HepG2 (cell line): ENCODE data around the gene MEPE. TPM values are rescaled to one million over a fixed set of nuclear protein-coding genes. Genes with fewer than 3 reads are reported as not detected.

Experiments used
- ATAC-seq: fragments of 200-7000 bp; cut with Tn5 transposase; 3 replicates; pipeline ENCODE4 v1.9.1; 2020; ENCODE audit warnings: mild to moderate bottlenecking, moderate library complexity
- BruUV-seq: library from RNA; stranded (reverse); fragments of 400-500 nt; replicated peaks from 2 replicates; lab custom pipeline; 2021; lab: Mats Ljungman, UMichigan
- CTCF ChIA-PET: fragments of 300-600 bp; formaldehyde crosslinking; extraction: SDS; loops from one replicate; lab custom pipeline; 2021; ENCODE audit warnings: low total read pairs, inconsistent platforms, low intra/inter-chr PET ratio; lab: Yijun Ruan, JAX
- POLR2A ChIA-PET: fragments of 350-600 bp; sonication (Branson Sonifier 250); formaldehyde crosslinking; loops from one replicate; lab custom pipeline; 2020; ENCODE audit warnings: antibody characterized with exemption, inconsistent platforms; lab: Yijun Ruan, JAX
- DNase-seq: peaks from one replicate; pipeline ENCODE4 v3.0.0-alpha.2; 2015; ENCODE audit warnings: low spot score
- FAIRE-seq: peaks from 3 replicates; lab custom pipeline; 2011; peaks lifted over from hg19 to GRCh38; lab: Jason Lieb, UNC
- H2AFZ ChIP-seq: one replicate; pipeline ENCODE4 v1.6.1; 2011; ENCODE audit warnings: low read length, inconsistent platforms
- H3K27ac ChIP-seq: fragments of 300-600 bp; 3 replicates; pipeline ENCODE4 v1.8.0; 2011; ENCODE audit warnings: mixed run types, mild to moderate bottlenecking, mixed read lengths, low read length, inconsistent platforms; ENCODE audit not compliant: insufficient read depth; ENCODE audit errors: extremely low read length
- H3K27me3 ChIP-seq, 2 experiments: fragments of 200-600 bp in 1 of 2; 2 replicates in 1 of 2; 3 replicates in 1 of 2; pipeline versions ENCODE4 v1.6.0 to v1.8.0; 2011; ENCODE audit warnings: low read length in 2 of 2, mild to moderate bottlenecking in 2 of 2, moderate library complexity in 2 of 2, inconsistent platforms in 1 of 2; ENCODE audit not compliant: insufficient read depth in 2 of 2, control insufficient read depth in 1 of 2
- H3K36me3 ChIP-seq, 2 experiments: fragments of 200-600 bp in 1 of 2; replicated peaks in 1 of 2; 2 replicates in 1 of 2; 3 replicates in 1 of 2; pipeline versions ENCODE4 v1.5.1 to v1.8.0; 2011; ENCODE audit warnings: low read length in 2 of 2, inconsistent platforms in 1 of 2; ENCODE audit not compliant: insufficient read depth in 2 of 2, control insufficient read depth in 1 of 2
- H3K4me1 ChIP-seq: 2 replicates; pipeline ENCODE4 v1.5.1; 2012; ENCODE audit warnings: low read length, inconsistent platforms; ENCODE audit not compliant: insufficient read depth
- H3K4me2 ChIP-seq: 2 replicates; pipeline ENCODE4 v1.6.0; 2011; ENCODE audit warnings: low read depth, low read length, inconsistent platforms
- H3K4me3 ChIP-seq, 3 experiments: fragments of 200-600 bp in 1 of 3; sonication (generic), shearing (Covaris generic) in 1 of 3; replicated peaks in 1 of 3; 2 replicates each; pipeline ENCODE4 v1.5.1; 2011 to 2016; ENCODE audit warnings: low read length in 3 of 3, inconsistent platforms in 2 of 3, low read depth in 2 of 3, mild to moderate bottlenecking in 2 of 3, control low read depth in 1 of 3, mixed read lengths in 1 of 3; ENCODE audit not compliant: insufficient read depth in 1 of 3
- H3K79me2 ChIP-seq: one replicate; pipeline ENCODE4 v1.6.1; 2011; ENCODE audit warnings: low read length, inconsistent platforms; ENCODE audit not compliant: insufficient read depth
- H3K9ac ChIP-seq: 2 replicates; pipeline ENCODE4 v1.6.0; 2011; ENCODE audit warnings: mild to moderate bottlenecking, low read depth, low read length, inconsistent platforms; ENCODE audit not compliant: insufficient read depth
- H3K9me3 ChIP-seq: 2 replicates; pipeline ENCODE4 v1.5.1; 2012; ENCODE audit warnings: mild to moderate bottlenecking, low read length
- H4K20me1 ChIP-seq: 2 replicates; pipeline ENCODE4 v1.6.0; 2011; ENCODE audit warnings: inconsistent platforms, mild to moderate bottlenecking, low read length, moderate library complexity; ENCODE audit not compliant: insufficient read depth
- CBX2 ChIP-seq, 2 experiments: fragments of 200-600 bp in 1 of 2; sonication (generic); formaldehyde crosslinking in 1 of 2; IDR thresholded peaks; 2 replicates each; pipeline versions ENCODE4 v1.7.0 to v1.8.1; 2018 to 2022; ENCODE audit warnings: low read depth in 2 of 2, low read length in 1 of 2, mild to moderate bottlenecking in 1 of 2, missing genetic modification reagents in 1 of 2
- HNRNPK ChIP-seq: fragments of 200-400 bp; formaldehyde crosslinking; IDR thresholded peaks from 2 replicates; pipeline ENCODE4 v1.6.1; 2018; ENCODE audit warnings: low read length, low read depth, moderate library complexity, mild to moderate bottlenecking; ENCODE audit not compliant: poor library complexity, severe bottlenecking
- LCORL ChIP-seq, 2 experiments: fragments of 450-650 bp in 1 of 2; sonication (generic) in 1 of 2; formaldehyde crosslinking in 1 of 2; IDR thresholded peaks; 2 replicates each; pipeline versions ENCODE4 v1.5.0 to v1.6.1; 2017 to 2020; ENCODE audit warnings: antibody characterized with exemption in 1 of 2, missing genetic modification reagents in 1 of 2
- NR3C1 ChIP-seq: sonication (generic); formaldehyde crosslinking; IDR thresholded peaks from 2 replicates; pipeline ENCODE4 v1.4.0; 2020; ENCODE audit warnings: missing genetic modification reagents
- SMAD1 ChIP-seq: sonication (generic); formaldehyde crosslinking; IDR thresholded peaks from 2 replicates; pipeline ENCODE4 v1.4.0; 2020; ENCODE audit warnings: missing genetic modification reagents, low read depth, mild to moderate bottlenecking, borderline replicate concordance
- SPEN ChIP-seq: sonication (generic); formaldehyde crosslinking; IDR thresholded peaks from 2 replicates; pipeline ENCODE4 v1.5.1; 2020; ENCODE audit warnings: low read depth, mild to moderate bottlenecking, missing genetic modification reagents
- TCF7L2 ChIP-seq: IDR thresholded peaks from 2 replicates; pipeline ENCODE4 v1.6.1; 2011; ENCODE audit warnings: mild to moderate bottlenecking, low read depth, low read length, moderate library complexity
- ZBTB3 ChIP-seq: sonication (generic); formaldehyde crosslinking; IDR thresholded peaks from 2 replicates; pipeline ENCODE4 v1.4.0; 2020; ENCODE audit warnings: low read depth, mild to moderate bottlenecking, moderate library complexity, missing genetic modification reagents, borderline replicate concordance
- ZNF326 ChIP-seq: sonication (generic); formaldehyde crosslinking; IDR thresholded peaks from 2 replicates; pipeline ENCODE4 v1.4.0; 2020; ENCODE audit warnings: missing genetic modification reagents, borderline replicate concordance
- ZNF670 ChIP-seq: sonication (generic); formaldehyde crosslinking; IDR thresholded peaks from 2 replicates; pipeline ENCODE4 v1.8.0; 2022; ENCODE audit warnings: mild to moderate bottlenecking, missing genetic modification reagents, borderline replicate concordance
- ZNF790 ChIP-seq: sonication (generic); formaldehyde crosslinking; IDR thresholded peaks from 2 replicates; pipeline ENCODE4 v1.8.0; 2022; ENCODE audit warnings: missing genetic modification reagents, mild to moderate bottlenecking, borderline replicate concordance
- WGBS: methylation state at CpG from one replicate; pipeline ENCODE4 v1.1.6; 2017; ENCODE audit warnings: low lambda C conversion rate; 5-methylcytosine and 5-hydroxymethylcytosine counted together
- in situ Hi-C: cut with HindIII; loops from 2 replicates; pipeline ENCODE4 v1.10.0; 2017; ENCODE audit warnings: low pct_unique_long_range_greater_than_20kb; ENCODE audit not compliant: extremely low pct_ligation_motif_present
- intact Hi-C: fragments of 100-400 bp; cut with micrococcal nuclease; formaldehyde crosslinking; loops from one replicate; pipeline ENCODE4 v1.10.0; 2022; ENCODE audit not compliant: unreplicated experiment
- polyA plus RNA-seq, 8 experiments: library from polyadenylated mRNA; depleted of rRNA in 3 of 8; stranded (reverse) in 7 of 8; unstranded in 1 of 8; fragments of >200 nt; fragmentation: Illumina TruSeq in 4 of 8; extraction: Trizol in 4 of 8; gene quantifications; 2 replicates each; pipeline versions ENCODE4 v1.2.1 to v1.2.3, GENCODE V29; 2011 to 2016; ENCODE audit warnings: low read depth in 4 of 8, missing spikeins in 1 of 8, mixed read lengths in 1 of 8; ENCODE audit not compliant: insufficient read depth in 1 of 8
- total RNA-seq, 5 experiments: library from RNA; depleted of rRNA; stranded (reverse); fragments of >200 nt; fragmentation: Illumina TruSeq; extraction: Trizol; gene quantifications; 2 replicates each; pipeline ENCODE4 v1.2.3, GENCODE V29; 2016; ENCODE audit warnings: low read depth in 1 of 5
- TF ChIP-seq, protein P1 (sequence below): sonication (generic); formaldehyde crosslinking; conservative IDR thresholded peaks from 2 replicates; pipeline ENCODE4 v1.8.1; 2023; ENCODE audit warnings: missing genetic modification reagents
- TF ChIP-seq, protein P2 (sequence below): IDR thresholded peaks from 2 replicates; pipeline ENCODE4 v1.6.1; 2016; ENCODE audit warnings: low read depth

The MEPE gene
- total and polyA plus RNA-seq, 2 of the 13 experiments (the other 11 are each of a cell fraction or from before 2014, with no cell fraction given), result 0.04 TPM; not detected in 1

DNA sequence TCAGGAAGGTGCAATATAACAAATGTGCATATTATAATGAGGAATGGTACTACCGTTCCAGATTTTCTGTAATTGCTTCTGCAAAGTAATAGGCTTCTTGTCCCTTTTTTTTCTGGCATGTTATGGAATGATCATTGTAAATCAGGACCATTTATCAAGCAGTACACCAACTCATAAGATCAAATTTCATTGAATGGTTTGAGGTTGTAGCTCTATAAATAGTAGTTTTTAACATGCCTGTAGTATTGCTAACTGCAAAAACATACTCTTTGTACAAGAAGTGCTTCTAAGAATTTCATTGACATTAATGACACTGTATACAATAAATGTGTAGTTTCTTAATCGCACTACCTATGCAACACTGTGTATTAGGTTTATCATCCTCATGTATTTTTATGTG lies 20.8 kb upstream of the MEPE start:
- WGBS, result 34% methylated on average over 2 of the region's 2 CpGs
- in situ Hi-C loops (no loop called here), intact Hi-C loops (no loop called here)
- no peak overlapping the region for H3K9ac ChIP-seq
- H3K9me3 ChIP-seq, result no peaks in the 10 kb centered on the region
- no peak overlapping the region for H3K4me3 ChIP-seq
- H3K36me3 ChIP-seq, result no peaks in the 10 kb centered on the region
- TF ChIP-seq CBX2 (IDR thresholded peaks at IDR 0.05; ENCODE audit: low read depth, low read length) (no peak), CBX2 (CRISPR knock-in tag; IDR thresholded peaks at IDR 0.05; ENCODE audit: low read depth) (no peak), ZNF790 (CRISPR knock-in tag) (no peak), ZBTB3 (CRISPR knock-in tag) (no peak), LCORL (IDR thresholded peaks at IDR 0.05) (no peak), LCORL (CRISPR knock-in tag; IDR thresholded peaks at IDR 0.05) (no peak), SPEN (CRISPR knock-in tag) (no peak), TCF7L2 (no peak), SMAD1 (CRISPR knock-in tag) (no peak), NR3C1 (no peak), HNRNPK (no peak), ZNF670 (no peak), ZNF326 (no peak)
- TF ChIP-seq, protein P1, sequence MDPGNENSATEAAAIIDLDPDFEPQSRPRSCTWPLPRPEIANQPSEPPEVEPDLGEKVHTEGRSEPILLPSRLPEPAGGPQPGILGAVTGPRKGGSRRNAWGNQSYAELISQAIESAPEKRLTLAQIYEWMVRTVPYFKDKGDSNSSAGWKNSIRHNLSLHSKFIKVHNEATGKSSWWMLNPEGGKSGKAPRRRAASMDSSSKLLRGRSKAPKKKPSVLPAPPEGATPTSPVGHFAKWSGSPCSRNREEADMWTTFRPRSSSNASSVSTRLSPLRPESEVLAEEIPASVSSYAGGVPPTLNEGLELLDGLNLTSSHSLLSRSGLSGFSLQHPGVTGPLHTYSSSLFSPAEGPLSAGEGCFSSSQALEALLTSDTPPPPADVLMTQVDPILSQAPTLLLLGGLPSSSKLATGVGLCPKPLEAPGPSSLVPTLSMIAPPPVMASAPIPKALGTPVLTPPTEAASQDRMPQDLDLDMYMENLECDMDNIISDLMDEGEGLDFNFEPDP (CRISPR knock-in tag), result no peak
- TF ChIP-seq, protein P2, sequence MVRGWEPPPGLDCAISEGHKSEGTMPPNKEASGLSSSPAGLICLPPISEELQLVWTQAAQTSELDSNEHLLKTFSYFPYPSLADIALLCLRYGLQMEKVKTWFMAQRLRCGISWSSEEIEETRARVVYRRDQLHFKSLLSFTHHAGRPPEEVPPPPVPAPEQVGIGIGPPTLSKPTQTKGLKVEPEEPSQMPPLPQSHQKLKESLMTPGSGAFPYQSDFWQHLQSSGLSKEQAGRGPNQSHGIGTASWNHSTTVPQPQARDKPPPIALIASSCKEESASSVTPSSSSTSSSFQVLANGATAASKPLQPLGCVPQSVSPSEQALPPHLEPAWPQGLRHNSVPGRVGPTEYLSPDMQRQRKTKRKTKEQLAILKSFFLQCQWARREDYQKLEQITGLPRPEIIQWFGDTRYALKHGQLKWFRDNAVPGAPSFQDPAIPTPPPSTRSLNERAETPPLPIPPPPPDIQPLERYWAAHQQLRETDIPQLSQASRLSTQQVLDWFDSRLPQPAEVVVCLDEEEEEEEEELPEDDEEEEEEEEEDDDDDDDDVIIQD, result no peak
- ATAC-seq, result no peak
- no peak for DNase-seq
- no peak overlapping the region for H2AFZ ChIP-seq
- no peaks in the 10 kb centered on the region for H4K20me1 ChIP-seq
- BruUV-seq, result no TSS peak
- POLR2A ChIA-PET, result no interaction called here
- CTCF ChIA-PET, result no interaction called here
- no peak overlapping the region for H3K27ac ChIP-seq
- peaks cover 0 to 16% of the 10 kb centered on the region in 2 experiments; a peak in 3 of 5 replicates for H3K27me3 ChIP-seq
- H3K79me2 ChIP-seq, result no peaks in the 10 kb centered on the region
- H3K4me1 ChIP-seq, result no peaks in the 10 kb centered on the region
- H3K4me2 ChIP-seq, result no peak overlapping the region
- no peak for FAIRE-seq
